GM12874 (cell line): ENCODE data around the gene IDH1.

Experiments
- TF ChIP-seq, protein P1 (sequence below): IDR thresholded peaks from 2 replicates; pipeline ENCODE4 v1.5.1; 2011; ENCODE audit warnings: low read depth, mild to moderate bottlenecking, control low read depth, low read length, moderate library complexity; ENCODE audit not compliant: insufficient read depth

Gene IDH1

DNA sequence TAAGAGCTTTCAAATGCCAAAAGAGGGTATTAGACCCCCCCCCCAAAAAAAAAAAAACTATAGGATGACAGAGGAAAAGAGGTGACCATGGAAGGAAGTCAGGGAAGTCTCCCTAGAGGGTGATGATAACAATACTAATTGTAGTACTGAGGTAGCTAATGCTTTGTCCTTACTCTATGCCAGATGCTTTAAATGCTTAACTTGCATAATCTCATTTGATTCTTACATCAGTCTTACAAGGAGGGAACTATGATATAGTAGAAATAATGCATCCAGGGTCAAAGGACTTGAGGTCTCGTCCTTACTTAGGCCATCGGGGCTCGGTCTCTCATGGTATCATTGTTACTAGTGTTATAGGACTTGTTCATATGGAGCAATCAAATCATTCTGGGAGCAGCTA is 9.1 kb downstream of the IDH1 start:
- TF ChIP-seq, protein P1, sequence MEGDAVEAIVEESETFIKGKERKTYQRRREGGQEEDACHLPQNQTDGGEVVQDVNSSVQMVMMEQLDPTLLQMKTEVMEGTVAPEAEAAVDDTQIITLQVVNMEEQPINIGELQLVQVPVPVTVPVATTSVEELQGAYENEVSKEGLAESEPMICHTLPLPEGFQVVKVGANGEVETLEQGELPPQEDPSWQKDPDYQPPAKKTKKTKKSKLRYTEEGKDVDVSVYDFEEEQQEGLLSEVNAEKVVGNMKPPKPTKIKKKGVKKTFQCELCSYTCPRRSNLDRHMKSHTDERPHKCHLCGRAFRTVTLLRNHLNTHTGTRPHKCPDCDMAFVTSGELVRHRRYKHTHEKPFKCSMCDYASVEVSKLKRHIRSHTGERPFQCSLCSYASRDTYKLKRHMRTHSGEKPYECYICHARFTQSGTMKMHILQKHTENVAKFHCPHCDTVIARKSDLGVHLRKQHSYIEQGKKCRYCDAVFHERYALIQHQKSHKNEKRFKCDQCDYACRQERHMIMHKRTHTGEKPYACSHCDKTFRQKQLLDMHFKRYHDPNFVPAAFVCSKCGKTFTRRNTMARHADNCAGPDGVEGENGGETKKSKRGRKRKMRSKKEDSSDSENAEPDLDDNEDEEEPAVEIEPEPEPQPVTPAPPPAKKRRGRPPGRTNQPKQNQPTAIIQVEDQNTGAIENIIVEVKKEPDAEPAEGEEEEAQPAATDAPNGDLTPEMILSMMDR, result no peak

DNA sequence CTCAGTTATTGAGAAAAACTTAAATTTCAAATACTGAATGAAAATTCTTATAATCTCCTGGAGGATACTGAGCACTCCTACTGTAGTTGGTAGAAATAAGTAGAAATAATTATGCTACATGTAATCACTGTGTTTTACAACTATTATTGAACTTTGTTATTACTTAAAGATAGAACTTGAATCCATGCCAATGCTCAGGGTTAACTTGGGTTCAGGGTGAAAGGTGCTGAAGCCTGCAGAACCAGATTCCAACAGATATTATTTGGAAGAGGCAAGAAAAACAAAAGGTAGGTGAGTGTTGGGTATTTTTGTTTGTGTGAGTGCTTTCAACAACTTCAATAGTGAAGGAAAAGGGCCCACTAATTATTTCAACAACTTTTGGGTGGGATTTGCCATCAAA is 10.4 kb downstream of the IDH1 start:
- TF ChIP-seq, protein P1, result no peak

GRCh38 chr2:208240619-208241209 is 14.2 kb downstream of the IDH1 start:
- TF ChIP-seq, protein P1, result no peak

GRCh38 chr2:208239770-208240493 is 14.9 kb downstream of the IDH1 start:
- TF ChIP-seq, protein P1, result no peak

DNA sequence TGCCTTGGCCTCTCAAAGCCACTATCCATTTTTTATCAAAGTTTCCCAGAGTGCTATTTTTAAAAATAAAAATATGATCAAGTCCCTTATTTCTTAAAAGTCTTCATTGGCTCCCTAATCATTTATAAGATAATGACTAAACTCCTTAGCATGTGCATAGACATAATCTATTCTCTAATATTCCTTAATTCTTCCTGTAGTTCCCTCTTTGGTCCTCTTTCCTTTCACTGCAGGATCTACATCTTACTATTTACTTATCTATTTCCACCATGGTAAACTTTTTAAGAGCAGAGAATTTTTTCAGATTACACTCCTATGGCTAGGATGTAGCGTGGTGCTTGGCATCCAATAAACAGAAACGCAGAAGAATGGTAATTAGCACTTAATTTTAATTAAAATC is 19.0 kb downstream of the IDH1 start:
- TF ChIP-seq, protein P1, result no peak

DNA sequence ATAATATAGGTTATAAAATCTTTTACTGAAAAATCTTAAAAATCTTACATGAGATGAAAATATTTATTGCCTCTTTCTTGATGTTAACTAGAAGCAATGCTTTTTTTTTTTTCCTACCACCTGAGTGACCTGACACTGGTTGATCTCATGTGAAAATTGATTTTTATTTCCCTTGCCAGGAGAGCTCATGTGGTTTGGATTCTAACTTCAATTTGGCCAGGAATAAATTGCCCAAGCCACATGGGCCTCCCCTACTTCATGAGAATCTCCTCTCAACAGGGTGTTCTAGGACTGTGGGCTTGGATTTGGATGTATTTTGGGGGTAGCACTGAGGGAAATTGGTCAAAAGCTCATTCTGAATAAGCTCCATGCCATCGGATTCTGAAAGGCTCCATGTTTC is 20.1 kb downstream of the IDH1 start:
- TF ChIP-seq, protein P1, result no peak

GRCh38 chr2:208228476-208228875 is 26.4 kb downstream of the IDH1 start:
- TF ChIP-seq, protein P1, result no peak
